CD4-positive, alpha-beta T cell treated with Interleukin-15 for 1 hour (primary cell): ENCODE results near the gene MRPL10.

Source experiments
- DNase-seq: peaks from one replicate; pipeline ENCODE4 v3.0.0-alpha.2; 2020

The MRPL10 gene

GRCh38 chr17:47789611-47790561 lies 41.5 kb downstream of the MRPL10 start:
- peak; percentile 38 for DNase-seq

GRCh38 chr17:47785538-47786123 lies 45.7 kb downstream of the MRPL10 start:
- DNase-seq, result no peak

GRCh38 chr17:47781397-47781796 lies 49.9 kb downstream of the MRPL10 start:
- DNase-seq, result no peak

- no peak for DNase-seq
Observed at GRCh38 chr17:47778184-47778635, 53.1 kb downstream of the MRPL10 start.

GRCh38 chr17:47776330-47777197 lies 54.8 kb downstream of the MRPL10 start:
- DNase-seq, result no peak

- no peak for DNase-seq
Observed at GRCh38 chr17:47774987-47775580, 56.3 kb downstream of the MRPL10 start.

- no peak for DNase-seq
Observed at GRCh38 chr17:47774331-47774730, 57.0 kb downstream of the MRPL10 start.

GRCh38 chr17:47773649-47774048 lies 57.7 kb downstream of the MRPL10 start:
- DNase-seq, result peak; percentile 21
